CD4-positive, alpha-beta T cell treated with Interleukin-4 for 4 hours (primary cell): ENCODE measurements around the gene LRRC18.

ENCODE experiments used
- DNase-seq: peaks from one replicate; pipeline ENCODE4 v3.0.0-alpha.2; 2020

LRRC18 gene

GRCh38 chr10:48878091-48878490 is 61.5 kb downstream of the LRRC18 start:
- DNase-seq: no peak

- DNase-seq: no peak
These were observed 67.4 kb downstream of the LRRC18 start for GRCh38 chr10:48872234-48872633.
